IPS-18a (cell line): ENCODE measurements around the gene KIF16B.
"Not testable (repeated sequence)": the region's sequence is repeated elsewhere in the genome, so short reads cannot be mapped to it uniquely, and the experiment has no call there.

ENCODE experiments used
- H3K27ac ChIP-seq: one replicate; pipeline ENCODE4 v1.5.1; 2013; ENCODE audit warnings: low read length
- H3K27me3 ChIP-seq: one replicate; pipeline ENCODE4 v1.6.1; 2013; ENCODE audit warnings: mild to moderate bottlenecking, low read length; ENCODE audit not compliant: control insufficient read depth, insufficient read depth
- H3K36me3 ChIP-seq: one replicate; pipeline ENCODE4 v1.6.1; 2013; ENCODE audit warnings: low read depth, low read length; ENCODE audit not compliant: control insufficient read depth
- H3K4me1 ChIP-seq: one replicate; pipeline ENCODE4 v1.6.1; 2013; ENCODE audit warnings: low read depth, low read length; ENCODE audit not compliant: control insufficient read depth
- H3K4me3 ChIP-seq: one replicate; pipeline ENCODE4 v1.5.1; 2013; ENCODE audit warnings: low read length
- H3K9ac ChIP-seq: one replicate; pipeline ENCODE4 v1.6.1; 2013; ENCODE audit warnings: mild to moderate bottlenecking, low read length, moderate library complexity
- H3K9me3 ChIP-seq: one replicate; pipeline ENCODE4 v1.6.1; 2013; ENCODE audit warnings: low read depth, low read length; ENCODE audit not compliant: control insufficient read depth

The KIF16B gene

DNA sequence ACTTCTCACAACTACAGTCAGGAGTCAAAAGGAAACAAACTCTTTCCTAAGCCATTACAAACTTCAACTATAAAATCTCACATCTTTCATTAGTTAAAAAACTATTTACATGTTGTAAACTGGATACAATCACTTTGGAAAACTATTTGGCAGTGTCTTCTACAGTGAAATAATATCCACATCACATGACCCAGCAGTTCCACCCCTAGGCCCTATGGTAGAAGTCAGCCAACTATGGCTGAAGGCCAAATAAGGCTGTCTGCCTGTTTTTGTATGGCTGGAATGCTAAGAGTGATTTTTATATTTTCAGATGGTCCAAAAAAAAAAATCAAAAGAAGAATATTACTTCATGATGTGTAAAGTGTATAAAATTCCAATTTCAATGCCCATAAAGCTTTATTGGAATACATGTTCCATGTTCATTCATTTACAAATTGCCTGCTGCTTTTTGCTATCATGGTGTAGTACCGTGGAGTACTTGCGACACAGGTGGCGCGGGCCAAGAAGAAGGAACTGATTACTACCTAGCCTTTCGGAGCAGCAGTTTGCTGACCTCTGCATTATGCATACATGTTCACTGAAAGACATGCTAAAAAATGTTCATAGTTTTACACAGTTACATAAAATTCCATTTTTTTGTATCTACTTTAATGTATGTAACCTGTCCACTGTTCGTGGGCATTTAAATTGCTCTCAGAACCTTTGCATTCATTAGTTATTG is 129.0 kb downstream of the KIF16B start:
- H3K27me3 ChIP-seq = no peaks in the 10 kb centered on the region
- H3K4me3 ChIP-seq = no peak overlapping the region
- H3K27ac ChIP-seq = no peak overlapping the region
- H3K4me1 ChIP-seq = no peaks in the 10 kb centered on the region
- no peaks in the 10 kb centered on the region for H3K9me3 ChIP-seq
- no peak overlapping the region for H3K9ac ChIP-seq
- H3K36me3 ChIP-seq = no peaks in the 10 kb centered on the region

GRCh38 chr20:16441546-16442164 is 131.6 kb downstream of the KIF16B start:
- no peaks in the 10 kb centered on the region for H3K9me3 ChIP-seq
- H3K27me3 ChIP-seq = no peaks in the 10 kb centered on the region
- H3K9ac ChIP-seq = no peak overlapping the region
- no peaks in the 10 kb centered on the region for H3K4me1 ChIP-seq
- H3K4me3 ChIP-seq = no peak overlapping the region
- no peak overlapping the region for H3K27ac ChIP-seq
- H3K36me3 ChIP-seq = no peaks in the 10 kb centered on the region

GRCh38 chr20:16440686-16441085 is 132.6 kb downstream of the KIF16B start:
- Histone ChIP-seq H3K27me3 (no peaks in the 10 kb centered on the region), H3K36me3 (no peaks in the 10 kb centered on the region), H3K9me3 (no peaks in the 10 kb centered on the region), H3K4me3 (no peak overlapping the region), H3K4me1 (no peaks in the 10 kb centered on the region), H3K9ac (no peak overlapping the region), H3K27ac (no peak overlapping the region)

DNA sequence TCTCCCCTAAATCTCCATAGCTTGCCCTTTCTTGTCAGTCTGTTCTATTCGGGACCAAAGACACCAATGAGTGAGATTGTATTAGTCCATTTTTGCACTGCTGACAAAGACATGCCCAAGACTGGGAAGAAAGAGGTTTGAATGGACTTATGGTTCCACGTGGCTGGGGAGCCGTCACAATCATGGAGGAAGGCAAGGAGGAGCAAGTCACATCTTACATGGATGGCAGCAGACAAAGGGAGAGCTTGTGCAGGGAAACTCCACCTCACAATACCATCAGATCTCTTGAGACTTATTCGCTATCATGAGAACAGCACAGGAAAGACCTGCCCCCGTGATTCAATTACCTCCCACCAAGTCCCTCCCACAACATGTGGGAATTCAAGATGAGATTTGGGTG is 133.7 kb downstream of the KIF16B start:
- not testable (repeated sequence) for H3K36me3 ChIP-seq

DNA sequence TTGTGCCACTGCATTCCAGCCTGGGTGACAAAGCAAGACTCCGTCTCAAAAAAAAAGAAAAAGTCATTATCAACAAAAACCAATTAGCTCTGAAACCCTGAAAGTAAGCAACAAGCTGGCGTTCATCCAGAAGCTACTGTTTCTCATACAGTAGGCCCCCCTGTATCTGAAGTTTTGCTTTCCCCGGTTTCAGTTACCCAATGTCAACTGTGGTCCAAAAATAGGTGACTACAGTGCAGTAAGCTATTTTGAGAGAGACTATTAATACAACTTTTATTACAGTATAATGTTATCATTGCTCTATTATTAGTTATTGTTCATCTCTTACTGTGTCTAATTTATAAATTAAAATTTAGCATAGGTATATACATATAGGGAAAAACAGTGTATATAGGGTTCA is 135.1 kb downstream of the KIF16B start:
- H3K4me1 ChIP-seq = no peaks in the 10 kb centered on the region
- no peaks in the 10 kb centered on the region for H3K9me3 ChIP-seq
- H3K9ac ChIP-seq = no peak overlapping the region
- no peak overlapping the region for H3K4me3 ChIP-seq
- H3K27ac ChIP-seq = no peak overlapping the region
- H3K27me3 ChIP-seq = no peaks in the 10 kb centered on the region
- H3K36me3 ChIP-seq = no peaks in the 10 kb centered on the region

More for the DNA sequence above, 133.7 kb downstream of the KIF16B start:
- H3K9ac ChIP-seq, H3K27me3 ChIP-seq, H3K9me3 ChIP-seq, H3K4me3 ChIP-seq, H3K4me1 ChIP-seq, H3K27ac ChIP-seq: not testable (repeated sequence)

- Histone ChIP-seq H3K4me3 (no peak overlapping the region), H3K36me3 (no peaks in the 10 kb centered on the region), H3K9me3 (no peaks in the 10 kb centered on the region), H3K27me3 (no peaks in the 10 kb centered on the region), H3K27ac (no peak overlapping the region), H3K4me1 (no peaks in the 10 kb centered on the region), H3K9ac (no peak overlapping the region)
These were observed 135.8 kb downstream of the KIF16B start for GRCh38 chr20:16437387-16437996.

- Histone ChIP-seq H3K27me3 (no peaks in the 10 kb centered on the region), H3K9ac (no peak overlapping the region), H3K36me3 (no peaks in the 10 kb centered on the region), H3K9me3 (no peaks in the 10 kb centered on the region), H3K27ac (no peak overlapping the region), H3K4me3 (no peak overlapping the region), H3K4me1 (peaks cover 3% of the 10 kb centered on the region)
These were observed 139.1 kb downstream of the KIF16B start for GRCh38 chr20:16434062-16434664.

GRCh38 chr20:16433293-16433580 is 140.0 kb downstream of the KIF16B start:
- no peaks in the 10 kb centered on the region for H3K9me3 ChIP-seq
- H3K4me3 ChIP-seq = no peak overlapping the region
- H3K27ac ChIP-seq = no peak overlapping the region
- H3K9ac ChIP-seq = no peak overlapping the region
- peaks cover 3% of the 10 kb centered on the region for H3K4me1 ChIP-seq
- H3K27me3 ChIP-seq = no peaks in the 10 kb centered on the region
- no peaks in the 10 kb centered on the region for H3K36me3 ChIP-seq

- H3K27me3 ChIP-seq = no peaks in the 10 kb centered on the region
- no peaks in the 10 kb centered on the region for H3K36me3 ChIP-seq
- H3K27ac ChIP-seq = no peak overlapping the region
- no peak overlapping the region for H3K9ac ChIP-seq
- no peaks in the 10 kb centered on the region for H3K9me3 ChIP-seq
- peaks cover 3% of the 10 kb centered on the region for H3K4me1 ChIP-seq
- no peak overlapping the region for H3K4me3 ChIP-seq
These were observed 140.6 kb downstream of the KIF16B start for GRCh38 chr20:16432466-16433292.

DNA sequence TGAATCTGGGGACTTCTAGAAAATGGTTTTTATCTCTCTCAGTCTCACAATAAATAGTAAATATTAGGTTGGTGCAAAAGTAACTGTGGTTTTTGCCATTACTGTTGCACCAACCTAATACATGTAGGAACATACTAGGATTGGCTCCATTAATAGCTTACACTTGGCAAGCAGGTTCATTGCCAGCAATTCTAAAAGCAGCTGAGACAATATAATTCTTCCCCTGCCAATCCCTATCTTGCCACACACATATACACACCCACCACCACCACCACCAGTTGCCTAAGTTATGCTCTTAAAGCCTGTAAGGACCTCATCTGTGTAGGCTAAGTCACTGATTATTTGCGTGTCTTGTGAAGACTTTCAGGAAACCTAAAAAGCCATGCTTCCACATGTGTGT is 145.1 kb downstream of the KIF16B start:
- Histone ChIP-seq H3K36me3 (no peaks in the 10 kb centered on the region), H3K9me3 (no peaks in the 10 kb centered on the region)

GRCh38 chr20:16427571-16427970 is 145.7 kb downstream of the KIF16B start:
- H3K4me1 ChIP-seq = peaks cover 3% of the 10 kb centered on the region

More for the DNA sequence above, 145.1 kb downstream of the KIF16B start:
- Histone ChIP-seq H3K4me3 (no peak overlapping the region), H3K9ac (no peak overlapping the region), H3K4me1 (peaks cover 3% of the 10 kb centered on the region), H3K27me3 (no peaks in the 10 kb centered on the region), H3K27ac (no peak overlapping the region)

More at GRCh38 chr20:16427571-16427970, 145.7 kb downstream of the KIF16B start:
- no peak overlapping the region for H3K27ac ChIP-seq
- no peaks in the 10 kb centered on the region for H3K27me3 ChIP-seq
- no peak overlapping the region for H3K4me3 ChIP-seq
- H3K9ac ChIP-seq = no peak overlapping the region
- no peaks in the 10 kb centered on the region for H3K9me3 ChIP-seq
- H3K36me3 ChIP-seq = no peaks in the 10 kb centered on the region
